MM.1S (cell line): ENCODE measurements around the gene SLC8A1.

ENCODE experiments used
- DNase-seq: peaks from one replicate; pipeline ENCODE4 v3.0.0-alpha.2; 2015
- H2AFZ ChIP-seq: fragments of 300-600 bp; sonication (generic); 2 replicates; pipeline ENCODE4 v1.6.0; 2016; ENCODE audit warnings: antibody characterized with exemption, low read length
- H3F3A ChIP-seq: fragments of 300-600 bp; sonication (generic); 2 replicates; pipeline ENCODE4 v1.6.1; 2016; ENCODE audit warnings: mild to moderate bottlenecking, antibody characterized with exemption, low read length, moderate library complexity, mixed read lengths; ENCODE audit not compliant: insufficient read depth
- H3K27ac ChIP-seq: fragments of 300-600 bp; sonication (generic); 2 replicates; pipeline ENCODE4 v1.5.1; 2016; ENCODE audit warnings: mild to moderate bottlenecking, low read length
- H3K27me3 ChIP-seq: fragments of 300-600 bp; sonication (generic); replicated peaks from 2 replicates; pipeline ENCODE4 v1.6.0; 2016; ENCODE audit warnings: low read length; ENCODE audit not compliant: insufficient read depth
- H3K36me3 ChIP-seq: fragments of 300-600 bp; sonication (generic); replicated peaks from 2 replicates; pipeline ENCODE4 v1.6.1; 2016; ENCODE audit warnings: mild to moderate bottlenecking, low read length, mixed read lengths; ENCODE audit not compliant: insufficient read depth
- H3K4me1 ChIP-seq: fragments of 300-600 bp; sonication (generic); 2 replicates; pipeline ENCODE4 v1.6.1; 2016; ENCODE audit warnings: low read length, mixed read lengths
- H3K4me2 ChIP-seq: fragments of 300-600 bp; sonication (generic); 2 replicates; pipeline ENCODE4 v1.6.0; 2016; ENCODE audit warnings: low read depth, low read length
- H3K4me3 ChIP-seq: fragments of 300-600 bp; sonication (generic); 2 replicates; pipeline ENCODE4 v1.5.1; 2016; ENCODE audit warnings: low read length, mixed read lengths
- H3K79me2 ChIP-seq: fragments of 300-600 bp; sonication (generic); 2 replicates; pipeline ENCODE4 v1.6.1; 2016; ENCODE audit warnings: mixed run types, low read length, mixed read lengths
- H3K9ac ChIP-seq: fragments of 300-600 bp; sonication (generic); 2 replicates; pipeline ENCODE4 v1.6.1; 2016; ENCODE audit warnings: low read length, mixed read lengths
- H3K9me2 ChIP-seq: fragments of 300-600 bp; sonication (generic); replicated peaks from 2 replicates; pipeline ENCODE4 v1.6.1; 2016; ENCODE audit warnings: mild to moderate bottlenecking, low read length, mixed read lengths; ENCODE audit not compliant: insufficient read depth
- H3K9me3 ChIP-seq: fragments of 300-600 bp; sonication (generic); replicated peaks from 2 replicates; pipeline ENCODE4 v1.6.1; 2016; ENCODE audit warnings: mild to moderate bottlenecking, low read length, mixed read lengths; ENCODE audit not compliant: insufficient read depth
- H4K20me1 ChIP-seq: fragments of 300-600 bp; sonication (generic); 2 replicates; pipeline ENCODE4 v1.6.1; 2016; ENCODE audit warnings: mild to moderate bottlenecking, low read length, moderate library complexity, mixed read lengths; ENCODE audit not compliant: insufficient read depth
- EZH2 ChIP-seq: fragments of 300-600 bp; sonication (generic); optimal IDR thresholded peaks from 2 replicates; pipeline ENCODE3; 2017; ENCODE audit warnings: low read depth, mild to moderate bottlenecking, antibody characterized with exemption, low read length, mixed read lengths
- EZH2phosphoT487 ChIP-seq: fragments of 300-600 bp; sonication (generic); IDR thresholded peaks from 2 replicates; pipeline ENCODE4 v1.6.1; 2018; ENCODE audit warnings: antibody characterized with exemption, low read length
- TF ChIP-seq, protein P1 (sequence below): fragments of 300-600 bp; sonication (generic); IDR thresholded peaks from 2 replicates; pipeline ENCODE4 v1.5.1; 2016; ENCODE audit warnings: antibody characterized with exemption, low read length, mixed read lengths

The SLC8A1 gene

DNA sequence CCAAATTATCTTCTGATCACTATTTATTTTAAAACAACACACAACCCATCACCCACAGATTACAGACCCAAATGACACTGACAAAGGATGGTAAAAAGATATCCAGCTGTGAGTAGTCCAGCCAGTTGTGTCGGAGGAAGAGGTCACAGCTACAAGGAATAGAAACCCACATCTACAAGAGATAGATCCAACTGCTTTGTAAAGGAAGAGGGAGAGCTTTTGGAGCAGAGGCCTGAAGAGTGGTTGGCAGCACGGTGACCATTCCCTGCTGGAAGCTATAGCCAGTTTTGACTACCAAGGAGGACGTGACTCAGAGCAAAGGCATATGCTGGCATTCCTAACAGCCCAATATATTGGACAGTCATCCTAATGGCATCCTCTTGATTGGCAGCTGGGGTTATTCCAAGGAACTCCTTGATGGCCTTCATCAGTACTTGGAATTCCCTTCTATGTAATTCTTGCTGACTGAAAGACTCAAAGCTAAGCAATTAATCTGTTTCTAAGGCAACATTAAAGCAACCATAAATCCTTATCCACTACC lies 17.1 kb downstream of the SLC8A1 start:
- no peaks in the 10 kb centered on the region for H3K27me3 ChIP-seq
- no peaks in the 10 kb centered on the region for H3K9me3 ChIP-seq
- TF ChIP-seq, protein P1, sequence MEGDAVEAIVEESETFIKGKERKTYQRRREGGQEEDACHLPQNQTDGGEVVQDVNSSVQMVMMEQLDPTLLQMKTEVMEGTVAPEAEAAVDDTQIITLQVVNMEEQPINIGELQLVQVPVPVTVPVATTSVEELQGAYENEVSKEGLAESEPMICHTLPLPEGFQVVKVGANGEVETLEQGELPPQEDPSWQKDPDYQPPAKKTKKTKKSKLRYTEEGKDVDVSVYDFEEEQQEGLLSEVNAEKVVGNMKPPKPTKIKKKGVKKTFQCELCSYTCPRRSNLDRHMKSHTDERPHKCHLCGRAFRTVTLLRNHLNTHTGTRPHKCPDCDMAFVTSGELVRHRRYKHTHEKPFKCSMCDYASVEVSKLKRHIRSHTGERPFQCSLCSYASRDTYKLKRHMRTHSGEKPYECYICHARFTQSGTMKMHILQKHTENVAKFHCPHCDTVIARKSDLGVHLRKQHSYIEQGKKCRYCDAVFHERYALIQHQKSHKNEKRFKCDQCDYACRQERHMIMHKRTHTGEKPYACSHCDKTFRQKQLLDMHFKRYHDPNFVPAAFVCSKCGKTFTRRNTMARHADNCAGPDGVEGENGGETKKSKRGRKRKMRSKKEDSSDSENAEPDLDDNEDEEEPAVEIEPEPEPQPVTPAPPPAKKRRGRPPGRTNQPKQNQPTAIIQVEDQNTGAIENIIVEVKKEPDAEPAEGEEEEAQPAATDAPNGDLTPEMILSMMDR, result no peak
- TF ChIP-seq EZH2phosphoT487 (no peak), EZH2 (no peak)
- H3K4me3 ChIP-seq, result no peak overlapping the region
- no peak overlapping the region for H3K27ac ChIP-seq
- no peak overlapping the region for H3K4me2 ChIP-seq
- H3K79me2 ChIP-seq, result no peaks in the 10 kb centered on the region
- H3K9me2 ChIP-seq, result no peaks in the 10 kb centered on the region
- H4K20me1 ChIP-seq, result no peaks in the 10 kb centered on the region
- DNase-seq, result no peak
- no peaks in the 10 kb centered on the region for H3F3A ChIP-seq
- no peaks in the 10 kb centered on the region for H3K4me1 ChIP-seq
- no peak overlapping the region for H3K9ac ChIP-seq
- no peak overlapping the region for H2AFZ ChIP-seq
- no peaks in the 10 kb centered on the region for H3K36me3 ChIP-seq

DNA sequence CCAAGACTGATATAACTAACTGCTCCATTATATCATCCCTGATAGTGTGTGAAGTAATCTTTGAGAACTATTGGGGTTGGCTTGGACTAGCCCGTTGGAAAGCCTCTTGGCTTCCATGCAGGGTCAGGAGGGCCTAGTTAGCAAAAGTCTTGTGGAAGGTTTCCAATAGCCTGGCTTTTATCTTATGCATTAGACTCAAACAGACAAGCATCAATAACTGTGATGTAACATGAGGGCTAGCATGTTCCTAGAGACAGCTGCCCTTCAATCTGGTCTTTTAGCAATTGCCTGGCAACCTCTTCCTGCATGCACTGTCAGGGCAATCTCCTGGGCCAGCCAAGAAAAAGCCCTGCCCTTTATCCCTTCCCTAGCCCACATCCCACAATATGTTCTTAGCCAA lies 18.2 kb downstream of the SLC8A1 start:
- TF ChIP-seq, protein P1, result no peak
- TF ChIP-seq EZH2 (no peak), EZH2phosphoT487 (no peak)
- Histone ChIP-seq H3K27me3 (no peaks in the 10 kb centered on the region), H3K27ac (no peak overlapping the region), H3K4me3 (no peak overlapping the region), H3F3A (no peaks in the 10 kb centered on the region), H3K79me2 (no peaks in the 10 kb centered on the region), H3K4me1 (no peaks in the 10 kb centered on the region), H3K9me3 (no peaks in the 10 kb centered on the region), H3K9me2 (no peaks in the 10 kb centered on the region), H4K20me1 (no peaks in the 10 kb centered on the region), H2AFZ (no peak overlapping the region), H3K4me2 (no peak overlapping the region), H3K9ac (no peak overlapping the region), H3K36me3 (no peaks in the 10 kb centered on the region)
- no peak for DNase-seq

DNA sequence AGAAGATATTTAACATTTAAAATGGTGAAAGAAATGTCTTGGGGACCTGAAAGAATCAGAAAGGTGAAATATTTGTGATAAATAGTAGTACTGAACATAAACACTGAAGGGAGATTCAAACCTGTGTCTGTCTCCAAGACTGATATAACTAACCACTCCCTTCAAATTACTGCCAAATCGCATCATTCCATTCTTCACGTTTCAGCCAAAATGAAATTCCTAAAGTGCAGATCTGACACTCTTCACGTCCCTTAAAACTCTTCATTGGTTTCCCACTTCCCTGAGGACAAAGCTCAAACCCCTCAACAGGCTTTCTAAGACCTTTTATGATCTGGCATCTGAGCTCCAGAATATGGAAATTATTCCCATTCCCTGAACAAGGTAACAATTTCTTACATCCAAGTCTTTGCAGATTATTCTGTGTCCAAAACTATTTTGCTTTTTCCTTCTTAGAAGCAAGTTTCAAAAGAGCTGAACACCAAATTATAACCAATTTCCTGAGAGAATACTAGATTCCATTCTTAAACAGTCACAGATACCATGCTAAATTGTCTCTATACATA lies 18.9 kb downstream of the SLC8A1 start:
- no peaks in the 10 kb centered on the region for H3K9me2 ChIP-seq
- H3K4me3 ChIP-seq, result no peak overlapping the region
- no peaks in the 10 kb centered on the region for H3K4me1 ChIP-seq
- no peaks in the 10 kb centered on the region for H3K9me3 ChIP-seq
- H3K27me3 ChIP-seq, result no peaks in the 10 kb centered on the region
- no peak overlapping the region for H2AFZ ChIP-seq
- H3K27ac ChIP-seq, result no peak overlapping the region
- no peak for DNase-seq
- no peak overlapping the region for H3K9ac ChIP-seq
- no peaks in the 10 kb centered on the region for H4K20me1 ChIP-seq
- H3F3A ChIP-seq, result no peaks in the 10 kb centered on the region
- TF ChIP-seq EZH2, result no peak
- no peak for TF ChIP-seq EZH2phosphoT487
- TF ChIP-seq, protein P1, result no peak
- H3K36me3 ChIP-seq, result no peaks in the 10 kb centered on the region
- H3K4me2 ChIP-seq, result no peak overlapping the region
- H3K79me2 ChIP-seq, result no peaks in the 10 kb centered on the region
